Neural cell (in vitro differentiated cells): ENCODE measurements around the gene TRIM8. TPM values are rescaled to one million over a fixed set of nuclear protein-coding genes. Genes with fewer than 3 reads are reported as not detected.

Experiments used
- H2AFZ ChIP-seq: fragments of 200-600, 300-800 bp; sonication (generic), shearing (Covaris generic); 2 replicates; pipeline ENCODE4 v1.6.0; 2014; ENCODE audit warnings: low read depth, mild to moderate bottlenecking, antibody characterized with exemption, low read length, moderate library complexity
- H3F3A ChIP-seq: fragments of 200-600 bp; shearing (Covaris generic); 2 replicates; pipeline ENCODE4 v1.6.1; 2016; ENCODE audit warnings: mild to moderate bottlenecking, moderate library complexity, mixed read lengths, antibody characterized with exemption, low read length; ENCODE audit not compliant: insufficient read depth, poor library complexity, severe bottlenecking
- H3K27ac ChIP-seq: fragments of 200-600, 300-800 bp; sonication (generic), shearing (Covaris generic); 2 replicates; pipeline ENCODE4 v1.5.1; 2014; ENCODE audit warnings: mild to moderate bottlenecking, low read length, moderate library complexity
- H3K27me3 ChIP-seq: fragments of 300-800, 200-600 bp; sonication (generic), shearing (Covaris generic); 2 replicates; pipeline ENCODE4 v1.6.0; 2014; ENCODE audit warnings: mild to moderate bottlenecking, low read depth, low read length, moderate library complexity; ENCODE audit not compliant: insufficient read depth
- H3K36me3 ChIP-seq: fragments of 300-800, 200-600 bp; sonication (generic), shearing (Covaris generic); 2 replicates; pipeline ENCODE4 v1.5.1; 2014; ENCODE audit warnings: mild to moderate bottlenecking, antibody characterized with exemption, low read length, moderate library complexity; ENCODE audit not compliant: insufficient read depth
- H3K4me2 ChIP-seq: fragments of 300-800, 200-600 bp; sonication (generic), shearing (Covaris generic); 2 replicates; pipeline ENCODE4 v1.6.0; 2014; ENCODE audit warnings: mild to moderate bottlenecking, low read length
- H3K4me3 ChIP-seq: fragments of 300-800, 200-600 bp; sonication (generic), shearing (Covaris generic); 2 replicates; pipeline ENCODE4 v1.5.1; 2014; ENCODE audit warnings: mild to moderate bottlenecking, low read length, moderate library complexity
- H3K79me2 ChIP-seq: fragments of 200-600 bp; shearing (Covaris generic); replicated peaks from 2 replicates; pipeline ENCODE4 v1.6.0; 2014; ENCODE audit warnings: mild to moderate bottlenecking, low read length, moderate library complexity; ENCODE audit not compliant: insufficient read depth
- H3K9ac ChIP-seq: fragments of 300-800, 200-600 bp; sonication (generic), shearing (Covaris generic); 2 replicates; pipeline ENCODE4 v1.6.1; 2016; ENCODE audit warnings: mild to moderate bottlenecking, low read length, mixed read lengths
- H3K9me2 ChIP-seq: fragments of 200-600 bp; shearing (Covaris generic); 2 replicates; pipeline ENCODE4 v1.6.1; 2016; ENCODE audit warnings: mild to moderate bottlenecking, low read length, mixed read lengths; ENCODE audit not compliant: insufficient read depth
- H3K9me3 ChIP-seq: fragments of 200-600, 300-800 bp; sonication (generic), shearing (Covaris generic); 2 replicates; pipeline ENCODE4 v1.6.1; 2016; ENCODE audit warnings: mild to moderate bottlenecking, mixed run types, low read length, moderate library complexity, mixed read lengths
- H4K20me1 ChIP-seq: fragments of 200-600 bp; shearing (Covaris generic); 2 replicates; pipeline ENCODE4 v1.6.1; 2016; ENCODE audit warnings: mild to moderate bottlenecking, mixed run types; ENCODE audit not compliant: insufficient read depth
- CTCF ChIP-seq: fragments of 450-650 bp; IDR thresholded peaks from 2 replicates; pipeline ENCODE4 v1.5.1; 2014; ENCODE audit warnings: antibody characterized with exemption, mild to moderate bottlenecking, moderate library complexity; ENCODE audit not compliant: poor library complexity, severe bottlenecking
- EP300 ChIP-seq: fragments of 450-650 bp; conservative IDR thresholded peaks from 2 replicates; pipeline ENCODE4 v1.6.1; 2014; ENCODE audit warnings: antibody characterized with exemption, mild to moderate bottlenecking, moderate library complexity; ENCODE audit not compliant: poor library complexity, severe bottlenecking
- EZH2 ChIP-seq: fragments of 200-600, 300-800 bp; shearing (Covaris generic), sonication (generic); IDR thresholded peaks from 2 replicates; pipeline ENCODE4 v1.6.1; 2014; ENCODE audit warnings: antibody characterized with exemption, low read length, borderline replicate concordance, mild to moderate bottlenecking; ENCODE audit not compliant: insufficient read depth, poor library complexity, severe bottlenecking
- MXI1 ChIP-seq: fragments of 450-650 bp; conservative IDR thresholded peaks from 2 replicates; pipeline ENCODE4 v1.6.1; 2014; ENCODE audit warnings: antibody characterized with exemption, mild to moderate bottlenecking; ENCODE audit not compliant: poor library complexity, severe bottlenecking
- POLR2AphosphoS5 ChIP-seq: IDR thresholded peaks from 2 replicates; pipeline ENCODE4 v1.6.1; 2012
- RAD21 ChIP-seq: fragments of 450-650 bp; conservative IDR thresholded peaks from 2 replicates; pipeline ENCODE4 v1.6.1; 2014; ENCODE audit warnings: antibody characterized with exemption, mild to moderate bottlenecking, moderate library complexity
- REST ChIP-seq: IDR thresholded peaks from 2 replicates; pipeline ENCODE4 v1.6.1; 2012; ENCODE audit warnings: borderline replicate concordance
- SMC3 ChIP-seq: fragments of 450-650 bp; conservative IDR thresholded peaks from 2 replicates; pipeline ENCODE4 v1.6.1; 2014; ENCODE audit warnings: antibody characterized with exemption, mild to moderate bottlenecking, moderate library complexity; ENCODE audit not compliant: poor library complexity
- TAF1 ChIP-seq: IDR thresholded peaks from 2 replicates; pipeline ENCODE4 v1.6.1; 2012; ENCODE audit warnings: low read depth
- polyA plus RNA-seq: library from polyadenylated mRNA; depleted of rRNA; stranded (reverse); fragments of >200 nt; gene quantifications from 2 replicates; pipeline ENCODE4 v1.2.3, GENCODE V29; 2014

Gene TRIM8
- polyA plus RNA-seq, 1 donor from 2014 or later, result 47.5 TPM

GRCh38 chr10:102668326-102669107, 24.2 kb downstream of the TRIM8 start:
- no peaks in the 10 kb centered on the region for H3K9me3 ChIP-seq
- H3K4me3 ChIP-seq, result no peak overlapping the region
- no peaks in the 10 kb centered on the region for H3K79me2 ChIP-seq
- H3K27ac ChIP-seq, result no peak overlapping the region
- no peaks in the 10 kb centered on the region for H3K27me3 ChIP-seq
- H3K9me2 ChIP-seq, result no peaks in the 10 kb centered on the region
- H2AFZ ChIP-seq, result no peak overlapping the region
- H3K4me2 ChIP-seq, result no peak overlapping the region
- H3K36me3 ChIP-seq, result no peaks in the 10 kb centered on the region
- H4K20me1 ChIP-seq, result no peaks in the 10 kb centered on the region
- no peak overlapping the region for H3K9ac ChIP-seq
- no peaks in the 10 kb centered on the region for H3F3A ChIP-seq
- TF ChIP-seq REST, result no peak
- TF ChIP-seq EP300, result no peak
- TF ChIP-seq TAF1, result no peak
- TF ChIP-seq EZH2, result no peak
- TF ChIP-seq CTCF, result no peak
- no peak for TF ChIP-seq POLR2AphosphoS5

GRCh38 chr10:102669206-102670064, 25.2 kb downstream of the TRIM8 start:
- no peaks in the 10 kb centered on the region for H3K9me2 ChIP-seq
- H4K20me1 ChIP-seq, result no peaks in the 10 kb centered on the region
- no peaks in the 10 kb centered on the region for H3K27me3 ChIP-seq
- no peaks in the 10 kb centered on the region for H3K9me3 ChIP-seq
- no peaks in the 10 kb centered on the region for H3F3A ChIP-seq
- H3K9ac ChIP-seq, result no peak overlapping the region
- no peaks in the 10 kb centered on the region for H3K36me3 ChIP-seq
- H3K79me2 ChIP-seq, result no peaks in the 10 kb centered on the region
- TF ChIP-seq EP300 (no peak), SMC3 (peak; percentile 15), EZH2 (no peak), MXI1 (no peak), POLR2AphosphoS5 (peak; percentile 0), RAD21 (no peak), REST (no peak), CTCF (peak; percentile 46), TAF1 (no peak)
- H2AFZ ChIP-seq, result no peak overlapping the region
- no peak overlapping the region for H3K4me3 ChIP-seq
- no peak overlapping the region for H3K4me2 ChIP-seq
- H3K27ac ChIP-seq, result no peak overlapping the region
